Coronary artery (tissue), 2 donors: ENCODE data around the gene JHY.

ENCODE experiments used
- DNase-seq: peaks from one replicate; pipeline ENCODE4 v3.0.0-alpha.2; 2017; ENCODE audit warnings: low spot score
- H3K27ac ChIP-seq, 2 donors: fragments of 200-600 bp; sonication (generic); one replicate each; pipeline ENCODE4 v1.5.1; 2016 to 2019
- H3K4me3 ChIP-seq: fragments of 200-600 bp; sonication (generic); 2 replicates; pipeline ENCODE4 v1.5.1; 2016; ENCODE audit warnings: mild to moderate bottlenecking, moderate library complexity
- TF ChIP-seq, protein P1 (sequence below): fragments of 200-600 bp; sonication (generic); IDR thresholded peaks from one replicate; pipeline ENCODE4 v1.5.1; 2019; ENCODE audit warnings: antibody characterized with exemption

Gene JHY

DNA sequence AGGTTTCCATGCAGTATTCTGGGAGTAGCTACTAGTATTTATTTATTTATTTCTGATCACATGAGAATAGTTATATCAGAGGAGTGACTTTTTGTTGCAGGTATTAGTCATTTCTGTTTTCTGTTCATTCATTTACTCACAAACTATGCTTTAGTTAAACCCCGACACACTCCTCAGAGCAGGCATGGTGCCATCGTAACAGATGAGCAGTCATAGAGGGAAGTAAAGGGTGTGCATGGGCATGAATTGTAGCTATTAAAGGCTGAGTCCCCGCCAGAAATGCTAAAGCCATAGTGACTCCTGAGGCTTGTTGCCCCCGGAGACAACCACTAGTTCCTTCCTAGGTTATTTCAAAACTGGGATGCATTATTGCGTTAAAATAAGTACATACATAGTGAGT, 10.6 kb downstream of the JHY start:
- Histone ChIP-seq H3K27ac (no peak overlapping the region), H3K4me3 (no peak overlapping the region)
- DNase-seq, result no peak
- TF ChIP-seq, protein P1, sequence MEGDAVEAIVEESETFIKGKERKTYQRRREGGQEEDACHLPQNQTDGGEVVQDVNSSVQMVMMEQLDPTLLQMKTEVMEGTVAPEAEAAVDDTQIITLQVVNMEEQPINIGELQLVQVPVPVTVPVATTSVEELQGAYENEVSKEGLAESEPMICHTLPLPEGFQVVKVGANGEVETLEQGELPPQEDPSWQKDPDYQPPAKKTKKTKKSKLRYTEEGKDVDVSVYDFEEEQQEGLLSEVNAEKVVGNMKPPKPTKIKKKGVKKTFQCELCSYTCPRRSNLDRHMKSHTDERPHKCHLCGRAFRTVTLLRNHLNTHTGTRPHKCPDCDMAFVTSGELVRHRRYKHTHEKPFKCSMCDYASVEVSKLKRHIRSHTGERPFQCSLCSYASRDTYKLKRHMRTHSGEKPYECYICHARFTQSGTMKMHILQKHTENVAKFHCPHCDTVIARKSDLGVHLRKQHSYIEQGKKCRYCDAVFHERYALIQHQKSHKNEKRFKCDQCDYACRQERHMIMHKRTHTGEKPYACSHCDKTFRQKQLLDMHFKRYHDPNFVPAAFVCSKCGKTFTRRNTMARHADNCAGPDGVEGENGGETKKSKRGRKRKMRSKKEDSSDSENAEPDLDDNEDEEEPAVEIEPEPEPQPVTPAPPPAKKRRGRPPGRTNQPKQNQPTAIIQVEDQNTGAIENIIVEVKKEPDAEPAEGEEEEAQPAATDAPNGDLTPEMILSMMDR, result no peak

DNA sequence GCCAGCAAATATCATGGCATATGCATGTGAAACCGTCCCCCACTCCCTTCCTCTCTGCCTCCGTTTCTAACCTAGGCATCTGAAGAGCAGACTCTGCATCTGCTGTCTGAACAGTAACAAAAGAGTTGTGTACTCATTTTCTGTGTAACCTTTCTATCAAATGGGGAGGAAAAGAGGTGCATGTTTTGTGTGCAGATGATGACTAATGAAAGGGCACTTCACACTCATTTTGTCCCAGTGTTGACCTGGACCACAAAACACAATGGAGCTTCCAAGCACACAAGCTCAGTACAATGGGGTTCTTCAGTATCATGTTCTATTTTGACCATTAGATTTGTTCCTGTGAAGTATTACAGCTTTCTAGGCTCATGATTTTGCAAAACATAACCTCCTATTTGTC, 13.0 kb downstream of the JHY start:
- no peak overlapping the region for H3K27ac ChIP-seq
- H3K4me3 ChIP-seq, result no peak overlapping the region
- no peak for DNase-seq
- TF ChIP-seq, protein P1, result no peak

DNA sequence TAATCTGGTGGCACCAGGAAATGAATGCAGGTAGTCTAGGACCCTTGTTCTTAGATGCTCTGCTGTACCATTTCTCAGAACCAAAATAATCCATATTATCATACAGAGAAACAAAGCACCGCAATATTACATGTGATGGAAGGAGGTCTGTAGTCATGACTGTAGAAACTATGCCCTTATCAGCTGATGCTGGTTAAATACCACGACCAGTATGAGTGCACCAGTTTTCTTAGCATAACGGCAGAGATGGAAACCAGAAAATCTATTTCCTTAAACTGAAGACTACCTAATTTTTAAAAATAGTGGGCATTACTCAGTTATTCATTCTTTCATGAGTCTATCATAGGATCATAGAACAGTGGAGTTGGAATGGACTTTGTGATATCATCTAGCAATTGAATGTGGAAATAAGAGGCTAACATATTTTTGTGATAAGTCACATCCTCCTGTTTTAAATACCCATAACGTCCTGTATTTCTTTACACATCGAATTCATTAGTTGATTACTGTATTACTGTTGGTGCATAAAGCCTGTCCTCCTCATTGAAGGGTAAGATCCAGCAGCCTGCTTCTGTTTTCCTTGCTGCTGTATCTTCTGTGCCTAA, 15.1 kb downstream of the JHY start:
- H3K27ac ChIP-seq, result no peak overlapping the region
- TF ChIP-seq, protein P1, result no peak
- H3K4me3 ChIP-seq, result no peak overlapping the region
- DNase-seq, result no peak

DNA sequence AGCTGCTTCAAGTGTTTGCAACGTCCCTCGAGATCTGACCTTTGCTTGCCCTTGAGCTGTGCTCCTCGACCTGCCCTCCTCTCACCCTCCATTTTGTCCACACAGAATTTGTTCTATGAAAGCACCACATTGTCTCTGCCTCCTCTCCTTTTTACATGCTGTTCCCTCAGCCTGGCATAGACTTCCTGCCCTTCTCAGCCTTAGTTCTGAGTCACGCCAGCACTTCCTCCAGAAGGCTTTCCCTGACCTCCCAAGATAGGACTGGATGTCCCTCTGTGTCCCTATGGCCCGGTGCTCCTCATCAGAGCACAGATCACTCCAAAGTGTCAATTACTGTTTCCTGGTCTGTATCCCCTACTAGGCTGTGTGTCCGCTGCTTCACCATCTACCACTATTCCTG, 16.2 kb downstream of the JHY start:
- Histone ChIP-seq H3K27ac (no peak overlapping the region), H3K4me3 (no peak overlapping the region)
- DNase-seq, result no peak
- TF ChIP-seq, protein P1, result no peak

DNA sequence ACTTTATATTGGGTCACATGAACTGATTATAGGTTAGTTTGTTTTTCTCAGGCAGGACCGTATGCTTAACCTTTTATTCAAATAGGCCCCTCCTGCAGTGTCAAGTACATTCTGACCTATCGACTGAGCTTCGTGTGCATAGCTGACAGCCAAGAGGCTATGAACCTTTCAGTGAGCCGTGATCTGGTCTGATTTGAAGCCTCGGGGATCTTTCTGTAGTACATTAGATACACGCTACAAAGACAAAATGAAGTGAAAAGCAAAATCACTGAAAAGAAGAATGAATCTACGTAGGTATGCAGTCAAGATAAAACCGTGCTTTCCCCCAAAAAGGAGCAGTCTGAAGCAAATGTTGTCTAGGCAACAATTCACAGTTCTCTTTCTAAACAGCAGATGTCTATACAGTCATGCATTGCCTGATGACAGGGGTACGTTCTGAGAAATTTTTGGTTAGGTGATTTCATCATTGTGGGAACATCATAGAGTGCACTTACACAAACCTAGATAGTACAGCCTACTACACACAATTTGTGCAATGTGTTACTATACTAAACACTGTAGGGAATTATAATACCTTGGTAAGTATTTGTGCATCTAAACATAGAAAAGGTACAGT, 18.1 kb downstream of the JHY start:
- TF ChIP-seq, protein P1, result no peak
- Histone ChIP-seq H3K4me3 (no peak overlapping the region), H3K27ac (no peak overlapping the region)
- no peak for DNase-seq

DNA sequence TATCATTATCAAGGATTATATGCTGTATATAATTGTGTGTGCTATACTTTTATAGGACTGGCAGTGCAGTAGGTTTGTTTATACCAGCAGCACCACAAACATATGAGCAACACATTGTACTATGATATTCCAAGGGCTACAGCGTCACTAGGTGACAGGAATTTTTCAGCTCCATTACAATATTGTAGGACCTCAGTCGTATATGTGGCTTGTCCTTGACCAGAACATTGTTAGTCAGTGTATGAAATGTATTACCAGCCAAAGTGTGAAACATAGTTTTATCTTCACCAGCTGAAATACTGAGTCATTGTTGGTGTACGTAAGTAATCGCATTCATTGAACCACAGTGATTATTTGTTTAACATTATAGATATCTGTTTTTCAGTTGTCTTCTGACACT, 20.4 kb downstream of the JHY start:
- Histone ChIP-seq H3K27ac (no peak overlapping the region), H3K4me3 (no peak overlapping the region)
- TF ChIP-seq, protein P1, result no peak
- no peak for DNase-seq

DNA sequence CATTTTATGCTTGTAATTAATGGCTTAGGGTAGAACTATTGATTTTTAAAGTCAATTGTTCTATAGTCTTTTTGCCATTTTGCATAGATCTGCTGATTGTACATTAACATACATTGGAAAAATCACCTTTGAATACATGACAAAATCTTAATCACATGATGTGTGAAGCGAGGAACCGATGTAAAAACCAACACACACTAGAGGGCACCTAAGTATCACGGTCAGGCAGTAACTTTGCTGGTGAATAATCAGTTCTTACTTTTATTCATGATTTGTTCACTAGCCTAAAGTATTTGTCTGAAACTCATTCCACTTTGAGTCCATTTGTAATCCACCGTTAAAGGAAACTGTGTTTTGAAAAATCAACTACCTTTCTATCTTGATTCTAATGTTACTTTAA, 28.2 kb downstream of the JHY start:
- Histone ChIP-seq H3K4me3 (no peak overlapping the region), H3K27ac (no peak overlapping the region)
- no peak for DNase-seq
- TF ChIP-seq, protein P1, result no peak
